HG02763 (cell line): ENCODE results near the gene TPST2.

Experiments
- ATAC-seq: cut with Tn5 transposase; IDR thresholded peaks from one replicate; pipeline ENCODE4 v1.9.1; 2021; ENCODE audit warnings: mild to moderate bottlenecking, moderate library complexity; ENCODE audit not compliant: unreplicated experiment

TPST2 gene

DNA sequence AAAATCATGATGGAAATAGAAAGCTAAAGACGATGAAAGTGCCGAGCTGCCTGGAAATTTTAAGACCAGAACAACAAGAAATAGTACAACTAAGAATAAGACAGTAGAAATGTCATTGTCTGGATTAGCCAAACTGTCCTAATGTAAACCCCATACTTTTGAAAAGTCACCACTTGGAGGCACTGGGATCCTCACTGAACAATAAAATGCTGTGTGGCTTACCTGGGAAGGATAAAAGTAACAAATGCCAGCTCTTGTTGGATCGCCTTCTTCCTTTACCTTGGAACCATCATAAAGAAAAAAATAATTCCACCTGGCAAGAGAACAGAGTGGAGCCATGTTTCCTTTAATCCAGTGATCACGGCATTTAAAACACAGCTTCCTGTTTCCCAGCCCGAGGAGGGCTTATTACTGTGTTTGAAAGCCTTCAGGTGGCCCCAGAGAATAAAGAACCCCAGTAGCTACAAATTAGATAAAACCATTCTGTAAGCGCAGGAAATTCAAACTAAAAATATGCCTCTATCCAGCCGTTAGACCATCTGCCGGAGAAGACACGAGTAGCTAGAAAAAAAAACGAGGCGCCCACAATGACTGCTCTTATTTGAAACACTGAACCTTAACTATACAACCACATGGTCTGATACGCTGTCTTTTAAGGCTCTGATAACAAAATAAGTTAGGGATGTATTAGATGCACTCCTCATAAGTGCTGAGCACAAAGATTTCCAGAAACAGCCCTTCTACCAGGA, 110.7 kb downstream of the TPST2 start:
- no peak for ATAC-seq

DNA sequence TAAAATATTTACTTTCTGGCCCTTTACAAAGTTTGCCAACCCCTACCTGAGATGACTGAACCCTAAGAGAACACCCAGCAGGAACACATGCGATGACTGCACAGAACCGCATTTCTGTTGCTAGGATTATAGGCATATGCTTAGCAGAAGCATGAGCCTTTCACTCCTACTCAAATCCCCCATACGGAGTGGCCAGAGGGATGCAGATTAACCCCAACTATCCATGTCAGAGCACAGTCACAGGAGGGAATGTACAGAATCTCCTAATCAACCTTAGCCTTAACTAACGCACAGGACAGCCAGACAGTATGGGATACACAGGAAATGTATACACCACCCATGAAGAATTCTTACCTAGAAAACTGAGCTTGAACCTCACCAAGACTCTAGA, 112.6 kb downstream of the TPST2 start:
- ATAC-seq: no peak

DNA sequence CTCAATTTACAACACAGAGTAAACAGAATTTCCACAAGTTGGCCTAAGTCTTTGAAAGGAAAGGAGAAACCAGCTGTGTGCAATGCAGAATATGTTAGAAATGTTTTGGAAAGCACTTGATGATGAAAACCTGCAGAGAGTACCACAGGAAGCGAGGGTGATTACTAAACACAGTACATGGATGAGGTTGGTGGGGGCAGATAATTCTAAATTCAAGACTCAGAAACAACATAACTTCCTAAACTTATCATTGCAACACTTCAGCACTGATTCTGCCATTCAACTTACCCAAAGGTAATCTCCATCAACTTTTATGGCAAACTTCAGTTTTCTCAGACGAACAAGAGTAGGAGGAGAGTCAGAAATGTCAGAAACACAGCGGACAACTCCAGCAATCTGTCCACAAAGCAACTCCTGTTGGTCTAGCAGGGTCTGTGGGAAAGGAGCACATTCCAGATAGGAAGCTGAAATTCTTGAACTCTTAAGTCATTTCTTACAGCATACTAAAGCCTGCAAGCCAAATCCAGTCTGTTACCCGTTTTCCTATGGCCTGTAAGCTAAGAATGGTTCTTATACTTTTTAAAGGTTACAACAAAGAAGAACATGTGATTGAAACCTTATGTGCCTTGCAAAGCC, 113.1 kb downstream of the TPST2 start:
- ATAC-seq: no peak

DNA sequence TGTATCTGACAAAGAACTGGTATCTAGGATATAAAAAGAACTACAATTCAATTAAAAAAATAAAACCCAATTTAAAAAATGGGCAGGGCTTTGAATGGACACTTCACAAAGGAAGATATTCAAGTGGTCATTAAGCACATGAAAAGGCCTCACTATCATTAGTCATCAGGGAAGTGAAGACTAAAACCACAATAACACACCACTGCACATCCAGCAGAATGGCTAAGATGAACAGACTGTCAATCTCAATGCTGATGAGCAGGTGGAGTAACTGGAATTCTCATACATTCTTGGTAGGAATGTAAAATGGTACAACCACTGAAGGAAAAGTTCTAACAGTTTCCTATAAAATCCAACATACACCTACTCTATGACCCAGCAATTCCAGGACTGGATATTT, 115.2 kb downstream of the TPST2 start:
- ATAC-seq: no peak
